WTC11 (cell line): Measurements from ENCODE around the gene TNS3.

ENCODE experiments used
- ATF2 ChIP-seq: sonication (generic); formaldehyde crosslinking; IDR thresholded peaks from 2 replicates; pipeline ENCODE4 v1.8.1; 2022; ENCODE audit warnings: low read depth, missing genetic modification reagents, borderline replicate concordance
- ATF3 ChIP-seq: sonication (generic); formaldehyde crosslinking; conservative IDR thresholded peaks from 2 replicates; pipeline ENCODE4 v1.8.1; 2022; ENCODE audit warnings: mild to moderate bottlenecking, missing genetic modification reagents
- CBFB ChIP-seq: sonication (generic); formaldehyde crosslinking; IDR thresholded peaks from 2 replicates; pipeline ENCODE4 v1.8.1; 2022; ENCODE audit warnings: mild to moderate bottlenecking, low read depth, missing genetic modification reagents
- CREB1 ChIP-seq: sonication (generic); formaldehyde crosslinking; IDR thresholded peaks from 2 replicates; pipeline ENCODE4 v1.8.0; 2023; ENCODE audit warnings: mild to moderate bottlenecking, missing genetic modification reagents
- CTCF ChIP-seq: fragments of 200-600 bp; IDR thresholded peaks from 2 replicates; pipeline ENCODE4 v1.8.0; 2022; ENCODE audit warnings: antibody characterized with exemption
- MAX ChIP-seq: sonication (generic); formaldehyde crosslinking; IDR thresholded peaks from 2 replicates; pipeline ENCODE4 v1.8.0; 2022; ENCODE audit warnings: mild to moderate bottlenecking, missing genetic modification reagents
- NFYB ChIP-seq: sonication (generic); formaldehyde crosslinking; conservative IDR thresholded peaks from 2 replicates; pipeline ENCODE4 v1.8.0; 2022; ENCODE audit warnings: low read depth, missing genetic modification reagents
- RELA ChIP-seq: sonication (generic); formaldehyde crosslinking; IDR thresholded peaks from 2 replicates; pipeline ENCODE4 v1.8.1; 2022; ENCODE audit warnings: missing genetic modification reagents, mild to moderate bottlenecking, borderline replicate concordance
- SMAD4 ChIP-seq: sonication (generic); formaldehyde crosslinking; IDR thresholded peaks from 2 replicates; pipeline ENCODE4 v1.8.0; 2022; ENCODE audit warnings: mild to moderate bottlenecking, missing genetic modification reagents
- TCF7 ChIP-seq: sonication (generic); formaldehyde crosslinking; IDR thresholded peaks from 2 replicates; pipeline ENCODE4 v1.8.0; 2022; ENCODE audit warnings: mild to moderate bottlenecking, low read depth, missing genetic modification reagents, moderate library complexity
- TEAD4 ChIP-seq: sonication (generic); formaldehyde crosslinking; IDR thresholded peaks from 2 replicates; pipeline ENCODE4 v1.8.0; 2022; ENCODE audit warnings: mild to moderate bottlenecking, missing genetic modification reagents
- ZBTB43 ChIP-seq: sonication (generic); formaldehyde crosslinking; IDR thresholded peaks from 2 replicates; pipeline ENCODE4 v1.8.1; 2023; ENCODE audit warnings: mild to moderate bottlenecking, missing genetic modification reagents
- ZNF138 ChIP-seq: sonication (generic); formaldehyde crosslinking; conservative IDR thresholded peaks from 2 replicates; pipeline ENCODE4 v1.8.1; 2022; ENCODE audit warnings: mild to moderate bottlenecking, moderate library complexity, missing genetic modification reagents
- ZNF232 ChIP-seq: sonication (generic); formaldehyde crosslinking; IDR thresholded peaks from 2 replicates; pipeline ENCODE4 v1.8.0; 2022; ENCODE audit warnings: mild to moderate bottlenecking, missing genetic modification reagents

- no peak for TF ChIP-seq RELA (CRISPR knock-in tag)
- no peak for TF ChIP-seq ZNF232 (CRISPR knock-in tag)
- TF ChIP-seq MAX (CRISPR knock-in tag) = no peak
- no peak for TF ChIP-seq CTCF
- TF ChIP-seq ATF3 (CRISPR knock-in tag) = no peak
- TF ChIP-seq ATF2 (CRISPR knock-in tag) = no peak
- TF ChIP-seq TCF7 (CRISPR knock-in tag) = no peak
- no peak for TF ChIP-seq ZBTB43 (CRISPR knock-in tag)
- no peak for TF ChIP-seq CREB1 (CRISPR knock-in tag)
- TF ChIP-seq CBFB (CRISPR knock-in tag) = no peak
- TF ChIP-seq TEAD4 = no peak
- no peak for TF ChIP-seq ZNF138 (CRISPR knock-in tag)
- no peak for TF ChIP-seq NFYB
- TF ChIP-seq SMAD4 (CRISPR knock-in tag) = no peak
These were observed 139.4 kb downstream of the TNS3 start for GRCh38 chr7:47442605-47442865.
